H1 (cell line): ENCODE measurements around the gene VSTM4. TPM values are rescaled to one million over a fixed set of nuclear protein-coding genes. Genes with fewer than 3 reads are reported as not detected.

Source experiments
- CTCF ChIA-PET: fragments of 300-600 bp; sonication (Branson Sonifier 250); formaldehyde crosslinking; loops from one replicate; lab custom pipeline; 2021; ENCODE audit not compliant: partially characterized antibody; lab: Charles Lee
- POLR2A ChIA-PET: fragments of 300-600 bp; sonication (Branson Sonifier 250); formaldehyde crosslinking; loops from one replicate; lab custom pipeline; 2021; ENCODE audit warnings: inconsistent platforms; ENCODE audit not compliant: partially characterized antibody; lab: Charles Lee
- DNase-seq, 2 experiments: peaks; one replicate each; pipeline versions ENCODE4 v3.0.0 to v3.0.0-alpha.2; 2010 to 2022; ENCODE audit warnings: low spot score in 2 of 2, low read depth in 1 of 2, mixed read lengths in 1 of 2
- FAIRE-seq: peaks from 2 replicates; lab custom pipeline; 2011; peaks lifted over from hg19 to GRCh38; lab: Jason Lieb, UNC
- H2AFZ ChIP-seq: 2 replicates; pipeline ENCODE4 v1.8.1; 2012; ENCODE audit warnings: low read length, inconsistent platforms
- H2AK5ac ChIP-seq: 2 replicates; pipeline ENCODE4 v1.6.1; 2013; ENCODE audit warnings: low read depth, low read length
- H2BK120ac ChIP-seq: replicated peaks from 2 replicates; pipeline ENCODE3; 2013; ENCODE audit warnings: low read depth, low read length, inconsistent platforms
- H2BK12ac ChIP-seq: 2 replicates; pipeline ENCODE4 v1.6.1; 2013; ENCODE audit warnings: low read depth, low read length
- H2BK15ac ChIP-seq: 2 replicates; pipeline ENCODE4 v1.6.1; 2013; ENCODE audit warnings: low read length
- H2BK20ac ChIP-seq: 2 replicates; pipeline ENCODE4 v1.6.1; 2013; ENCODE audit warnings: low read length
- H2BK5ac ChIP-seq: 2 replicates; pipeline ENCODE4 v1.6.1; 2013; ENCODE audit warnings: low read depth, low read length
- H3K14ac ChIP-seq: 2 replicates; pipeline ENCODE4 v1.6.1; 2013; ENCODE audit warnings: inconsistent platforms; ENCODE audit not compliant: insufficient read length
- H3K18ac ChIP-seq: 2 replicates; pipeline ENCODE4 v1.6.1; 2013; ENCODE audit warnings: low read length; ENCODE audit errors: extremely low read depth
- H3K23ac ChIP-seq: 2 replicates; pipeline ENCODE4 v1.6.1; 2013; ENCODE audit warnings: inconsistent platforms; ENCODE audit not compliant: insufficient read length
- H3K23me2 ChIP-seq: 2 replicates; pipeline ENCODE4 v1.6.1; 2013; ENCODE audit warnings: low read depth, low read length
- H3K27ac ChIP-seq: 2 replicates; pipeline ENCODE4 v1.6.1; 2011; ENCODE audit warnings: low read depth, low read length, inconsistent platforms
- H3K27me3 ChIP-seq, 4 experiments: replicated peaks in 1 of 4; 1 replicate in 1 of 4; 2 replicates in 3 of 4; pipeline versions ENCODE4 v1.6.1 to v1.8.1; 2011 to 2013; ENCODE audit warnings: low read length in 3 of 4, mild to moderate bottlenecking in 3 of 4, inconsistent platforms in 2 of 4, mixed read lengths in 2 of 4, moderate library complexity in 1 of 4; ENCODE audit not compliant: control insufficient read depth in 3 of 4, insufficient read depth in 3 of 4; ENCODE audit errors: extremely low read depth in 1 of 4
- H3K36me3 ChIP-seq, 4 experiments: 2 replicates each; pipeline versions ENCODE4 v1.6.1 to v1.8.1; 2011 to 2013; ENCODE audit warnings: mild to moderate bottlenecking in 4 of 4, low read length in 3 of 4, moderate library complexity in 2 of 4, control low read depth in 1 of 4, inconsistent platforms in 1 of 4; ENCODE audit not compliant: insufficient read depth in 4 of 4, control insufficient read depth in 2 of 4
- H3K4ac ChIP-seq: replicated peaks from 2 replicates; pipeline ENCODE3; 2013; ENCODE audit warnings: low read length, low read depth, mixed read lengths, inconsistent platforms; ENCODE audit not compliant: insufficient read length
- H3K4me1 ChIP-seq, 4 experiments: replicated peaks in 1 of 4; 1 replicate in 1 of 4; 2 replicates in 3 of 4; pipeline versions ENCODE4 v1.6.1 to v1.8.1; 2011 to 2013; ENCODE audit warnings: low read length in 3 of 4, inconsistent platforms in 2 of 4, mixed read lengths in 1 of 4; ENCODE audit not compliant: insufficient read depth in 4 of 4, control insufficient read depth in 3 of 4
- H3K4me2 ChIP-seq, 2 experiments: 2 replicates each; pipeline versions ENCODE4 v1.6.1 to v1.8.1; 2011 to 2013; ENCODE audit warnings: low read depth in 2 of 2, low read length in 2 of 2, control low read depth in 1 of 2, inconsistent platforms in 1 of 2, mild to moderate bottlenecking in 1 of 2; ENCODE audit not compliant: insufficient read depth in 1 of 2
- H3K4me3 ChIP-seq, 4 experiments: fragments of 200-600, 300-600 bp in 1 of 4; sonication (generic), shearing (Covaris generic), sonication (Bioruptor Twin) in 1 of 4; 2 replicates each; pipeline versions ENCODE4 v1.5.1 to v1.8.1; 2011 to 2016; ENCODE audit warnings: low read length in 4 of 4, low read depth in 3 of 4, control low read depth in 2 of 4, inconsistent platforms in 2 of 4, mild to moderate bottlenecking in 2 of 4, mixed read lengths in 1 of 4, moderate library complexity in 1 of 4; ENCODE audit not compliant: insufficient read depth in 2 of 4; ENCODE audit errors: extremely low read depth in 1 of 4
- H3K56ac ChIP-seq: replicated peaks from 2 replicates; pipeline ENCODE3; 2013; ENCODE audit warnings: low read depth, mild to moderate bottlenecking, mixed read lengths, low read length, inconsistent platforms; ENCODE audit not compliant: insufficient read length
- H3K79me1 ChIP-seq: 2 replicates; pipeline ENCODE4 v1.6.1; 2013; ENCODE audit warnings: low read depth, low read length, control low read depth
- H3K79me2 ChIP-seq, 2 experiments: 2 replicates each; pipeline versions ENCODE4 v1.6.1 to v1.8.1; 2012 to 2013; ENCODE audit warnings: low read length in 2 of 2, mild to moderate bottlenecking in 2 of 2, inconsistent platforms in 1 of 2; ENCODE audit not compliant: insufficient read depth in 2 of 2, control insufficient read depth in 1 of 2
- H3K9ac ChIP-seq, 4 experiments: replicated peaks in 1 of 4; 1 replicate in 1 of 4; 2 replicates in 3 of 4; pipeline versions ENCODE4 v1.6.1 to v1.8.1; 2011 to 2013; ENCODE audit warnings: low read depth in 3 of 4, low read length in 3 of 4, control low read depth in 2 of 4, mild to moderate bottlenecking in 2 of 4, moderate library complexity in 2 of 4, inconsistent platforms in 1 of 4; ENCODE audit errors: extremely low read depth in 1 of 4
- H3K9me3 ChIP-seq, 2 experiments: 2 replicates each; pipeline versions ENCODE4 v1.6.1 to v1.8.1; 2012 to 2013; ENCODE audit warnings: mild to moderate bottlenecking in 2 of 2, moderate library complexity in 2 of 2, control low read depth in 1 of 2, inconsistent platforms in 1 of 2, low read depth in 1 of 2, low read length in 1 of 2, mixed read lengths in 1 of 2; ENCODE audit not compliant: insufficient read depth in 2 of 2
- H4K20me1 ChIP-seq, 2 experiments: replicated peaks in 1 of 2; 2 replicates each; pipeline versions ENCODE3 to v1.8.1; 2011 to 2013; ENCODE audit warnings: inconsistent platforms in 2 of 2, low read length in 2 of 2, mild to moderate bottlenecking in 1 of 2; ENCODE audit not compliant: insufficient read depth in 2 of 2, control insufficient read depth in 1 of 2
- H4K5ac ChIP-seq: 2 replicates; pipeline ENCODE4 v1.6.1; 2013; ENCODE audit warnings: low read length, low read depth, mixed read lengths, inconsistent platforms; ENCODE audit not compliant: insufficient read length
- H4K8ac ChIP-seq: 2 replicates; pipeline ENCODE4 v1.8.0; 2013; ENCODE audit warnings: mild to moderate bottlenecking, moderate library complexity, low read length, inconsistent platforms; ENCODE audit not compliant: insufficient read depth; ENCODE audit errors: extremely low read depth
- H4K91ac ChIP-seq: replicated peaks from 2 replicates; pipeline ENCODE3; 2013; ENCODE audit warnings: low read length, mixed read lengths, inconsistent platforms; ENCODE audit not compliant: insufficient read length
- CHD2 ChIP-seq: IDR thresholded peaks from 2 replicates; pipeline ENCODE4 v1.6.1; 2012; ENCODE audit warnings: low read length, improper control_type of control experiment
- CTBP2 ChIP-seq: IDR thresholded peaks from 2 replicates; pipeline ENCODE4 v1.7.0; 2011; ENCODE audit warnings: borderline replicate concordance, mild to moderate bottlenecking, moderate library complexity, mixed read lengths, low read length; ENCODE audit not compliant: insufficient read depth, insufficient read length
- FOSL1 ChIP-seq: IDR thresholded peaks from 2 replicates; pipeline ENCODE4 v1.6.1; 2011; ENCODE audit warnings: mild to moderate bottlenecking, low read depth, low read length, moderate library complexity; ENCODE audit not compliant: insufficient read depth
- GABPA ChIP-seq: IDR thresholded peaks from 2 replicates; pipeline ENCODE4 v1.6.1; 2011; ENCODE audit warnings: mild to moderate bottlenecking, low read length, moderate library complexity, borderline replicate concordance; ENCODE audit not compliant: insufficient read depth
- NANOG ChIP-seq: IDR thresholded peaks from 2 replicates; pipeline ENCODE4 v1.6.1; 2011; ENCODE audit warnings: low read length, low read depth, mild to moderate bottlenecking, inconsistent platforms; ENCODE audit not compliant: insufficient read depth, poor library complexity, severe bottlenecking
- NRF1 ChIP-seq: IDR thresholded peaks from 2 replicates; pipeline ENCODE4 v1.6.1; 2011; ENCODE audit warnings: mild to moderate bottlenecking, low read depth, low read length, improper control_type of control experiment
- SIRT6 ChIP-seq: IDR thresholded peaks from one replicate; pipeline ENCODE4 v1.7.1; 2012; ENCODE audit warnings: low read length, inconsistent platforms
- TAF1 ChIP-seq: IDR thresholded peaks from 2 replicates; pipeline ENCODE4 v1.6.1; 2011; ENCODE audit warnings: mild to moderate bottlenecking, low read depth, low read length
- WGBS, 2 experiments: shearing (Covaris generic) in 1 of 2; methylation state at CpG; one replicate each; pipeline versions ENCODE4 v1.1.6 to v1.1.7; 2013 to 2015; ENCODE audit warnings: low lambda C conversion rate in 2 of 2, mixed read lengths in 2 of 2, inconsistent platforms in 1 of 2, low coverage in 1 of 2, missing lambda C conversion rate in 1 of 2; ENCODE audit not compliant: insufficient replicate concordance in 2 of 2, insufficient coverage in 1 of 2, insufficient read length in 1 of 2; ENCODE audit errors: extremely low coverage in 1 of 2, missing lambda C conversion rate in 1 of 2; 5-methylcytosine and 5-hydroxymethylcytosine counted together
- polyA plus RNA-seq, 7 experiments: library from polyadenylated mRNA; depleted of rRNA in 3 of 7; stranded (reverse) in 5 of 7; unstranded in 2 of 7; fragments of >200 nt in 5 of 7; fragments of 200-250 nt in 2 of 7; gene quantifications; 1 replicate in 5 of 7; 2 replicates in 1 of 7; 4 replicates in 1 of 7; pipeline versions ENCODE4 v1.2.1 to v1.2.3, GENCODE V29; 2011 to 2013; ENCODE audit warnings: missing spikeins in 2 of 7, mixed read lengths in 2 of 7
- total RNA-seq: library from RNA; stranded (reverse); fragmentation: NEBNext Ultra II Directional; extraction: Animal tissue kit (Norgen Biotek cat#: 25700); gene quantifications from 2 replicates; pipeline ENCODE4 v1.2.1, GENCODE V29; 2021
- TF ChIP-seq, protein P1 (sequence below): IDR thresholded peaks from 2 replicates; pipeline ENCODE4 v1.6.1; 2012; ENCODE audit warnings: low read length, inconsistent platforms

VSTM4 gene
- total and polyA plus RNA-seq, 2 of the 8 experiments (the other 6 are each of a cell fraction or from before 2014, with no cell fraction given) = 0.48 to 0.73 TPM

- FAIRE-seq (no peak), DNase-seq (no peak)
- Histone ChIP-seq H3K4me3 (no peak overlapping the region), H4K20me1 (no peaks in the 10 kb centered on the region), H3K56ac (no peak overlapping the region), H3K23me2 (no peaks in the 10 kb centered on the region), H4K5ac (no peak overlapping the region), H3K4me2 (no peak overlapping the region), H3K79me1 (no peaks in the 10 kb centered on the region), H3K79me2 (no peaks in the 10 kb centered on the region), H2BK15ac (no peak overlapping the region), H2BK20ac (no peak overlapping the region), H2AK5ac (no peak overlapping the region), H4K91ac (no peak overlapping the region), H3K9ac (no peak overlapping the region), H2BK120ac (no peak overlapping the region), H4K8ac (no peak overlapping the region), H2BK12ac (no peak overlapping the region), H3K27me3 (no peaks in the 10 kb centered on the region; a peak in 1 of 7 replicates), H3K23ac (no peak overlapping the region), H3K27ac (no peak overlapping the region), H3K14ac (no peak overlapping the region), H3K4ac (no peak overlapping the region), H2AFZ (no peak overlapping the region), H3K18ac (no peak overlapping the region), H3K36me3 (no peaks in the 10 kb centered on the region), H3K9me3 (no peaks in the 10 kb centered on the region), H3K4me1 (no peaks in the 10 kb centered on the region), H2BK5ac (no peak overlapping the region)
- TF ChIP-seq NANOG = no peak
- no peak for TF ChIP-seq NRF1
- no peak for TF ChIP-seq TAF1
- TF ChIP-seq, protein P1, sequence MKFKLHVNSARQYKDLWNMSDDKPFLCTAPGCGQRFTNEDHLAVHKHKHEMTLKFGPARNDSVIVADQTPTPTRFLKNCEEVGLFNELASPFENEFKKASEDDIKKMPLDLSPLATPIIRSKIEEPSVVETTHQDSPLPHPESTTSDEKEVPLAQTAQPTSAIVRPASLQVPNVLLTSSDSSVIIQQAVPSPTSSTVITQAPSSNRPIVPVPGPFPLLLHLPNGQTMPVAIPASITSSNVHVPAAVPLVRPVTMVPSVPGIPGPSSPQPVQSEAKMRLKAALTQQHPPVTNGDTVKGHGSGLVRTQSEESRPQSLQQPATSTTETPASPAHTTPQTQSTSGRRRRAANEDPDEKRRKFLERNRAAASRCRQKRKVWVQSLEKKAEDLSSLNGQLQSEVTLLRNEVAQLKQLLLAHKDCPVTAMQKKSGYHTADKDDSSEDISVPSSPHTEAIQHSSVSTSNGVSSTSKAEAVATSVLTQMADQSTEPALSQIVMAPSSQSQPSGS = no peak
- TF ChIP-seq GABPA = no peak
- no peak for TF ChIP-seq CHD2
- no peak for TF ChIP-seq CTBP2
- TF ChIP-seq SIRT6 = no peak
- TF ChIP-seq FOSL1 = no peak
- 89% methylated on average over 13 of the region's 13 CpGs; no CpG with 5 or more reads in 1 of the 2 experiments for WGBS, 2 experiments
- ChIA-PET POLR2A (no interaction called here), CTCF (interaction anchor here (0.6 to 1.3 kb wide), 5 partner anchors 9 to 603 kb away, joined by 3 read pairs; partner anchors contain the start of gene VSTM4)
Measured at GRCh38 chr10:49008505-49009198, 106.7 kb downstream of the VSTM4 start.
